GM12872 (cell line): ENCODE results near the gene HOXA4.

Experiments
- CTCF ChIP-seq: IDR thresholded peaks from 3 replicates; pipeline ENCODE4 v1.5.1; 2011; ENCODE audit warnings: low read depth, mild to moderate bottlenecking, low read length, moderate library complexity; ENCODE audit not compliant: insufficient read depth

The HOXA4 gene

GRCh38 chr7:27128034-27128433 lies 2.5 kb downstream of the HOXA4 start:
- TF ChIP-seq CTCF = no peak

GRCh38 chr7:27126596-27127327 lies 3.8 kb downstream of the HOXA4 start:
- no peak for TF ChIP-seq CTCF

DNA sequence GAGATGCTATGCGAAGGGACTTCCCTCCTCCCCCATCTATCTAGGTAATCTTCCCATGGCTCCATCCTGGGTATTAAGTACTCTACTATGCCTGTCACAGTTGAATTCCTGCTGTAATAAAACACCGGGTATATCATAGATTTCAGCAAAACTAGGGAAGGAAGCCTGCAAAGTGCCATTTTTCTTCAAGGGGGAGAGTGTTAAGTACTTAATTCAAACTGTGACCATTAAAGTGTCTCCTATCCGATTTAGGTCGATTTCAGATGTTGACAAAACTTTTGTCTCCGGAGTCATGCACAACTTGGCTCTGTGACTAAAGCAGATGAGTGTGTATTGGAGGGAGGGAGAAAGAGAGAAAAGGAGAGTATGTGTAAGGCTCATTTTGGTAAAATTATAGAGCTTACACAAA lies 4.6 kb downstream of the HOXA4 start:
- no peak for TF ChIP-seq CTCF

GRCh38 chr7:27124902-27125689 lies 5.5 kb downstream of the HOXA4 start:
- no peak for TF ChIP-seq CTCF

GRCh38 chr7:27124096-27124901 lies 6.3 kb downstream of the HOXA4 start:
- TF ChIP-seq CTCF = no peak

- no peak for TF ChIP-seq CTCF
Measured at GRCh38 chr7:27123477-27124053, 7.0 kb downstream of the HOXA4 start.
